Measurements from ENCODE around the gene SLC6A13.

- TF ChIP-seq, protein P1, sequence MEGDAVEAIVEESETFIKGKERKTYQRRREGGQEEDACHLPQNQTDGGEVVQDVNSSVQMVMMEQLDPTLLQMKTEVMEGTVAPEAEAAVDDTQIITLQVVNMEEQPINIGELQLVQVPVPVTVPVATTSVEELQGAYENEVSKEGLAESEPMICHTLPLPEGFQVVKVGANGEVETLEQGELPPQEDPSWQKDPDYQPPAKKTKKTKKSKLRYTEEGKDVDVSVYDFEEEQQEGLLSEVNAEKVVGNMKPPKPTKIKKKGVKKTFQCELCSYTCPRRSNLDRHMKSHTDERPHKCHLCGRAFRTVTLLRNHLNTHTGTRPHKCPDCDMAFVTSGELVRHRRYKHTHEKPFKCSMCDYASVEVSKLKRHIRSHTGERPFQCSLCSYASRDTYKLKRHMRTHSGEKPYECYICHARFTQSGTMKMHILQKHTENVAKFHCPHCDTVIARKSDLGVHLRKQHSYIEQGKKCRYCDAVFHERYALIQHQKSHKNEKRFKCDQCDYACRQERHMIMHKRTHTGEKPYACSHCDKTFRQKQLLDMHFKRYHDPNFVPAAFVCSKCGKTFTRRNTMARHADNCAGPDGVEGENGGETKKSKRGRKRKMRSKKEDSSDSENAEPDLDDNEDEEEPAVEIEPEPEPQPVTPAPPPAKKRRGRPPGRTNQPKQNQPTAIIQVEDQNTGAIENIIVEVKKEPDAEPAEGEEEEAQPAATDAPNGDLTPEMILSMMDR (IDR thresholded peaks at IDR 0.05): no peak
- no peak for TF ChIP-seq POLR2A (IDR thresholded peaks at IDR 0.05)
These were observed 59.0 kb downstream of the SLC6A13 start for GRCh38 chr12:203462-204260.
